ENCODE data around the gene TRAPPC14. TPM values are rescaled to one million over a fixed set of nuclear protein-coding genes. Genes with fewer than 3 reads are reported as not detected.

The TRAPPC14 gene
- total and polyA plus RNA-seq, 2 of the 8 experiments (the other 6 are each of a cell fraction or from before 2014, with no cell fraction given) = 11.9 to 22.1 TPM

- TF ChIP-seq CHD7 (IDR thresholded peaks at IDR 0.05; ENCODE audit: insufficient replicate concordance, low read length) = no peak
- no peak for TF ChIP-seq TEAD4 (IDR thresholded peaks at IDR 0.05; ENCODE audit: low read depth, low read length)
- TF ChIP-seq ASH2L (IDR thresholded peaks at IDR 0.05; ENCODE audit: low read length) = no peak
- no peak for TF ChIP-seq YY1 (IDR thresholded peaks at IDR 0.05; ENCODE audit: low read depth, low read length)
- TF ChIP-seq KDM4A (IDR thresholded peaks at IDR 0.05; ENCODE audit: low read depth, low read length, severe bottlenecking) = no peak
- no peak for TF ChIP-seq CREB1 (IDR thresholded peaks at IDR 0.05)
- no peak for TF ChIP-seq TCF12 (IDR thresholded peaks at IDR 0.05; ENCODE audit: low read depth, low read length)
- TF ChIP-seq RXRA (IDR thresholded peaks at IDR 0.05; ENCODE audit: insufficient read depth, low read depth, low read length) = no peak
Measured at GRCh38 chr7:100200693-100201092, 42.2 kb upstream of the TRAPPC14 start (continued).

Data from H1 (cell line).